Measurements from ENCODE around the gene KLHL17. TPM values are rescaled to one million over a fixed set of nuclear protein-coding genes. Genes with fewer than 3 reads are reported as not detected.

Gene KLHL17
- 10 to 100 TPM; 24.4 to 27.7 TPM for total RNA-seq

GRCh38 chr1:960363-961131 lies at the start of gene KLHL17:
KLHL17 (plus strand) TSS chr1:960584; CDS start chr1:960694, 110 bp downstream.
- H3K4me3 Mint-ChIP-seq = peak within 1 kb of the TSS; percentile 84
- POLR2A ChIA-PET = no interaction called here
- DNase-seq = peak; percentile 81
- no peaks in the 10 kb centered on the region for H3K27me3 Mint-ChIP-seq (ENCODE audit: low read depth)
- no peak within 1 kb of the TSS for H3K27ac Mint-ChIP-seq
- peaks cover 15% of the 10 kb centered on the region for H3K36me3 Mint-ChIP-seq (ENCODE audit: low read depth)
- CTCF ChIA-PET = no interaction called here
- no peaks in the 10 kb centered on the region for H3K9me3 Mint-ChIP-seq (ENCODE audit: insufficient read depth)
- ATAC-seq = peak; percentile 57
- peaks cover 22% of the 10 kb centered on the region for H3K4me1 Mint-ChIP-seq (ENCODE audit: low read depth)

GRCh38 chr1:910881-911721 lies 49.3 kb upstream of the KLHL17 start:
- Mint-ChIP-seq H3K9me3 (ENCODE audit: insufficient read depth) (no peaks in the 10 kb centered on the region), H3K27me3 (ENCODE audit: low read depth) (peaks cover 39% of the 10 kb centered on the region), H3K36me3 (ENCODE audit: low read depth) (no peaks in the 10 kb centered on the region), H3K4me1 (ENCODE audit: low read depth) (peaks cover 12% of the 10 kb centered on the region), H3K4me3 (no peak overlapping the region), H3K27ac (peak overlapping the region; percentile 44)
- ChIA-PET CTCF (interaction anchor here (1.0 kb wide), 1 partner anchor 9 kb away, joined by 3 read pairs; no protein-coding TSS in a partner anchor), POLR2A (no interaction called here)
- DNase-seq = no peak
- ATAC-seq = no peak

GRCh38 chr1:911875-912739 lies 48.3 kb upstream of the KLHL17 start:
- Mint-ChIP-seq H3K4me3 (no peak overlapping the region), H3K9me3 (ENCODE audit: insufficient read depth) (no peaks in the 10 kb centered on the region), H3K27ac (no peak overlapping the region), H3K36me3 (ENCODE audit: low read depth) (no peaks in the 10 kb centered on the region), H3K27me3 (ENCODE audit: low read depth) (peaks cover 30% of the 10 kb centered on the region), H3K4me1 (ENCODE audit: low read depth) (peaks cover 7% of the 10 kb centered on the region)
- ChIA-PET POLR2A (no interaction called here), CTCF (interaction anchor here (1.2 kb wide), 1 partner anchor 43 kb away, joined by 4 read pairs; no protein-coding TSS in a partner anchor)
- DNase-seq (no peak), ATAC-seq (no peak)

- peaks cover 7% of the 10 kb centered on the region for H3K4me1 Mint-ChIP-seq (ENCODE audit: low read depth)
- no peaks in the 10 kb centered on the region for H3K36me3 Mint-ChIP-seq (ENCODE audit: low read depth)
- no peak overlapping the region for H3K4me3 Mint-ChIP-seq
- DNase-seq (no peak), ATAC-seq (peak; percentile 61)
- CTCF ChIA-PET = interaction anchor here (1.2 kb wide), 1 partner anchor 44 kb away, joined by 4 read pairs; no protein-coding TSS in a partner anchor
- peaks cover 26% of the 10 kb centered on the region for H3K27me3 Mint-ChIP-seq (ENCODE audit: low read depth)
- H3K27ac Mint-ChIP-seq = no peak overlapping the region
- H3K9me3 Mint-ChIP-seq (ENCODE audit: insufficient read depth) = no peaks in the 10 kb centered on the region
- POLR2A ChIA-PET = no interaction called here
Observed at GRCh38 chr1:912740-913301, 47.6 kb upstream of the KLHL17 start.

- CTCF ChIA-PET = no interaction called here
- Mint-ChIP-seq H3K9me3 (ENCODE audit: insufficient read depth) (no peaks in the 10 kb centered on the region), H3K27ac (no peak overlapping the region), H3K4me1 (ENCODE audit: low read depth) (peaks cover 7% of the 10 kb centered on the region), H3K27me3 (ENCODE audit: low read depth) (peaks cover 22% of the 10 kb centered on the region), H3K36me3 (ENCODE audit: low read depth) (no peaks in the 10 kb centered on the region), H3K4me3 (no peak overlapping the region)
- POLR2A ChIA-PET = no interaction called here
- ATAC-seq (no peak), DNase-seq (no peak)
Observed at GRCh38 chr1:913491-914130, 46.8 kb upstream of the KLHL17 start.

DNA sequence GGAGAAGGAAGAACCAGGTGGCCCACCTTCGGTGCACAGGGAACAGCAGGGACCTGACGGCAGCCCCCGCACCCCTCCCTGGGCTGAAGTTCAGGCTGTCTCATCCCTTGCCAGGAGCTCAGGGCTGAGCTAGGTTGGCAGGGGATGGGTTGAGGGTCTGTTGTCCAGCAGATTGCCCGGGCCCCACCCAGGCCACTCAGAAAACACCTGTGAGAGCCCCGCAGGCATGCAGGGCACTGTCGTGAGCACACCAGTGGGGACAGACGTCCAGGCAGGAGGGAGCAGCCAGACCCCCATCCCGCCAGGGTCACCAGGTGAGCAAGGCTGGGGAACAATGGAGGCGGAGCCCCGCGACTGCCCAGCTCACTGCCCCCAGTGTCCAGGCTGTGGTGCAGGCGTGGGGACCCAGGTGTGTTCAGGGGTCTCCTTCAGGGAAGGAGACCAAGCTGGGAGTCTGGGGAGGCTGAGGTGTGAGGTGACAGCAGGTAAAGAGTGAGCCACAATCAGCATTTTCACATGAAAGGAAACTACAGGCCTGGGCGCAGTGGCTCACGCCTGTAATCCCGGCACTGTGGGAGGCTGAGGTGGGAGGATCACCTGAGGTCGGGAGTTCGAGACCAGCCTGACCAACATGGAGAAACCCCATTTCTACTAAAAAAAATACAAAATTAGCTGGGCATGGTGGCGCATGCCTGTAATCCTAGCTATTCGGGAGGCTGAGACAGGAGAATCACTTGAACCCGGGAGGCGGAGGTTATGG lies 46.1 kb upstream of the KLHL17 start:
- no peaks in the 10 kb centered on the region for H3K9me3 Mint-ChIP-seq (ENCODE audit: insufficient read depth)
- CTCF ChIA-PET = interaction anchor here (1.3 kb wide), 1 partner anchor 9 kb away, joined by 8 read pairs; no protein-coding TSS in a partner anchor
- ATAC-seq (no peak), DNase-seq (no peak)
- no peaks in the 10 kb centered on the region for H3K36me3 Mint-ChIP-seq (ENCODE audit: low read depth)
- no peak overlapping the region for H3K4me3 Mint-ChIP-seq
- POLR2A ChIA-PET = no interaction called here
- peaks cover 7% of the 10 kb centered on the region for H3K4me1 Mint-ChIP-seq (ENCODE audit: low read depth)
- H3K27me3 Mint-ChIP-seq (ENCODE audit: low read depth) = peaks cover 24% of the 10 kb centered on the region
- no peak overlapping the region for H3K27ac Mint-ChIP-seq

GRCh38 chr1:914891-915280 lies 45.5 kb upstream of the KLHL17 start:
- no peak overlapping the region for H3K27ac Mint-ChIP-seq
- H3K36me3 Mint-ChIP-seq (ENCODE audit: low read depth) = no peaks in the 10 kb centered on the region
- peaks cover 7% of the 10 kb centered on the region for H3K4me1 Mint-ChIP-seq (ENCODE audit: low read depth)
- DNase-seq (no peak), ATAC-seq (no peak)
- POLR2A ChIA-PET = no interaction called here
- no peak overlapping the region for H3K4me3 Mint-ChIP-seq
- CTCF ChIA-PET = interaction anchor here (1.3 kb wide), 1 partner anchor 9 kb away, joined by 8 read pairs; no protein-coding TSS in a partner anchor
- H3K9me3 Mint-ChIP-seq (ENCODE audit: insufficient read depth) = no peaks in the 10 kb centered on the region
- H3K27me3 Mint-ChIP-seq (ENCODE audit: low read depth) = peaks cover 24% of the 10 kb centered on the region

DNA sequence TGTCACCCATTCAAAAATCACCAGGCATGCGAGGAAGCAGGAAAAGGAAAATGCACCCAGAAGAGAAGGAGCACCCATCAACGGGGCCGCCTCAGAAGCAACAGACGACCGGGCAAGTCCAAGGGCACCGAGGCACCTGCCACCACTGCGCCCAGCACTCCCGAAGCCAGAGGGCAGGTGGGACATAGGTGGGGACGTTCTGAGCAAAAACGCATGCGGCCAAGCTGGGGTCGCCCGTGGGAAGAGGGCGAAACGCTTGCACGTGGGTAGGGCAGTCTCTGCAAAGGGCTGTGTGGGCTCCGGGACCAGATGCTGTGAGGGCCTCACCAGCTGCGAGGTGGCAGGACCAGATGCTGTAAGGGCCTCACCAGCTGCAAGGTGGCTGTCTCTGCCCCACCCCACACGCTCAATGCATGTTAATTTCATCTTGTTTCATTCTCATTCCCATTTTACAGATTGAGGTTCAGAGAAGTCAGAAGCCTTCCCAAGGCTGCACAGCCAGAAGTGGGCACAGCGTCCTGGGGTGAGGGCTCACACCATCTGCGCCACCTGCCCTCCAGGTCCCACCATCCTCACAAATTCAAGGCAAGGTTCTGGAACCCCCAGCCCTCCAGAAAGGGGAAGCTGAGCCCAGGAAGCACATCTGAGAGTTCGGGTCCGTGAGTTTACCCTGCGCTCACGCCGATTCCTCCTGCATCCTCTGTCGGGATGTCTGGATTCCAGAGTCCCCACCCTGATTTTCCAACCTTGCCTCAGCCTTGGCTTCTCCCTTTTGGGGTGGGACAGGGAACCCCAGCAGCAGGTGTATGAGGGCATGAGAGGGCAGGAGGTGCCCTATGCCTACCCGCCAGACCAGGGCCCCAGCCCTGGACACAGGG lies 44.9 kb upstream of the KLHL17 start:
- no peaks in the 10 kb centered on the region for H3K9me3 Mint-ChIP-seq (ENCODE audit: insufficient read depth)
- H3K4me3 Mint-ChIP-seq = no peak overlapping the region
- ChIA-PET CTCF (interaction anchor here (1.3 kb wide), 1 partner anchor 10 kb away, joined by 8 read pairs; no protein-coding TSS in a partner anchor), POLR2A (no interaction called here)
- H3K36me3 Mint-ChIP-seq (ENCODE audit: low read depth) = no peaks in the 10 kb centered on the region
- ATAC-seq = no peak
- H3K27me3 Mint-ChIP-seq (ENCODE audit: low read depth) = peaks cover 30% of the 10 kb centered on the region
- H3K4me1 Mint-ChIP-seq (ENCODE audit: low read depth) = peaks cover 7% of the 10 kb centered on the region
- no peak for DNase-seq
- H3K27ac Mint-ChIP-seq = no peak overlapping the region

- CTCF ChIA-PET = no interaction called here
- Mint-ChIP-seq H3K27ac (no peak overlapping the region), H3K9me3 (ENCODE audit: insufficient read depth) (no peaks in the 10 kb centered on the region), H3K4me1 (ENCODE audit: low read depth) (peaks cover 9% of the 10 kb centered on the region), H3K27me3 (ENCODE audit: low read depth) (peaks cover 27% of the 10 kb centered on the region), H3K4me3 (no peak overlapping the region), H3K36me3 (ENCODE audit: low read depth) (no peaks in the 10 kb centered on the region)
- POLR2A ChIA-PET = no interaction called here
- no peak for DNase-seq
- ATAC-seq = no peak
Observed at GRCh38 chr1:916173-917075, 44.0 kb upstream of the KLHL17 start.

Data from activated CD8-positive, alpha-beta T cell treated with anti-CD3 and anti-CD28 coated beads, Interleukin-2, amount 10 ng/mL, durations not matched to agents 7 days and 5 days (primary cell).